ENCODE data around the gene HTR1A. TPM values are rescaled to one million over a fixed set of nuclear protein-coding genes. Genes with fewer than 3 reads are reported as not detected.

Gene HTR1A
- total RNA-seq: not detected

GRCh38 chr5:63962279-63962678 is at the start of gene HTR1A:
HTR1A (minus strand) TSS chr5:63962445; CDS start chr5:63961719, 726 bp downstream.

Other genes starting within 250 kb of the HTR1A start
- gene RNF180, start 203.4 kb upstream of the HTR1A start, total RNA-seq: 1 to 10 TPM; 5.3 to 6.2 TPM

All from melanocyte of skin (primary cell).